WERI-Rb-1 (cell line): ENCODE measurements around the gene ANAPC5.

Experiments used
- DNase-seq: peaks from one replicate; pipeline ENCODE4 v3.0.0-alpha.2; 2020
- H3K27ac ChIP-seq: fragments of 250-450 bp; sonication (Bioruptor Pico); 2 replicates; pipeline ENCODE4 v1.5.1; 2020; ENCODE audit warnings: mild to moderate bottlenecking, moderate library complexity
- H3K27me3 ChIP-seq: fragments of 250-450 bp; sonication (Bioruptor Pico); 2 replicates; pipeline ENCODE4 v1.5.1; 2021; ENCODE audit warnings: mild to moderate bottlenecking, low read depth, moderate library complexity; ENCODE audit not compliant: insufficient read depth, severe bottlenecking
- H3K36me3 ChIP-seq: fragments of 250-450 bp; sonication (Bioruptor Pico); 2 replicates; pipeline ENCODE4 v1.5.1; 2020; ENCODE audit warnings: mild to moderate bottlenecking, moderate library complexity
- H3K4me3 ChIP-seq: 2 replicates; pipeline ENCODE4 v1.5.1; 2011; ENCODE audit warnings: low read depth, mild to moderate bottlenecking, control low read depth, low read length
- H3K9me3 ChIP-seq: fragments of 250-450 bp; sonication (Bioruptor Pico); 2 replicates; pipeline ENCODE4 v1.5.1; 2021; ENCODE audit warnings: mild to moderate bottlenecking, moderate library complexity; ENCODE audit not compliant: severe bottlenecking
- CTCF ChIP-seq: IDR thresholded peaks from 2 replicates; pipeline ENCODE4 v1.5.1; 2011; ENCODE audit warnings: low read depth, mild to moderate bottlenecking, control low read depth, inconsistent platforms, low read length

ANAPC5 gene

GRCh38 chr12:121373755-121374154, 21.5 kb upstream of the ANAPC5 start:
- H3K27ac ChIP-seq: no peak overlapping the region
- no peak for DNase-seq
- no peak overlapping the region for H3K4me3 ChIP-seq
- H3K9me3 ChIP-seq: peaks cover 3% of the 10 kb centered on the region
- H3K36me3 ChIP-seq: no peaks in the 10 kb centered on the region
- H3K27me3 ChIP-seq: no peaks in the 10 kb centered on the region
- TF ChIP-seq CTCF: no peak

DNA sequence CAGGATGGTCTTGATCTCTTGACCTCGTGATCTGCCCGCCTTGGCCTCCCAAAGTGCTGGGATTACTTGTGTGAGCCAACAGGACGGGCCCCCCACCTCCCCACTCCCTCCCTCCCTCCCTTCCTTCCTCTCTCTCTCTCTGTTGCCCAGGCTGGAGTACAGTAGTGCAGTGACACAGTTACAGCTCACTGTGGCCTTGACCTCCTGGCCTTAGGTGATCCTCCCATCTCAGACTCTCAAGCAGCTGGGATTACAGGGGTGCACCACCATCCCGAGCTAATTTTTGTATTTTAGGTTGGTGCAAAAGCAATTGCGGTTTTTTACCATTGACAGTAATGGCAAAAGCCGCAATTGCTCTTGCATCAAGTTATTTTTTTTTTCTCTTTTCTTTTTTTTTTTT, 19.2 kb upstream of the ANAPC5 start:
- peaks cover 3% of the 10 kb centered on the region for H3K9me3 ChIP-seq
- no peak overlapping the region for H3K4me3 ChIP-seq
- no peak for DNase-seq
- TF ChIP-seq CTCF: no peak
- H3K27ac ChIP-seq: no peak overlapping the region
- no peaks in the 10 kb centered on the region for H3K27me3 ChIP-seq
- no peaks in the 10 kb centered on the region for H3K36me3 ChIP-seq

- no peak for DNase-seq
- Histone ChIP-seq H3K9me3 (no peaks in the 10 kb centered on the region), H3K27ac (no peak overlapping the region), H3K4me3 (no peak overlapping the region), H3K27me3 (no peaks in the 10 kb centered on the region), H3K36me3 (no peaks in the 10 kb centered on the region)
- TF ChIP-seq CTCF: no peak
These were observed 13.8 kb upstream of the ANAPC5 start for GRCh38 chr12:121366063-121366459.

DNA sequence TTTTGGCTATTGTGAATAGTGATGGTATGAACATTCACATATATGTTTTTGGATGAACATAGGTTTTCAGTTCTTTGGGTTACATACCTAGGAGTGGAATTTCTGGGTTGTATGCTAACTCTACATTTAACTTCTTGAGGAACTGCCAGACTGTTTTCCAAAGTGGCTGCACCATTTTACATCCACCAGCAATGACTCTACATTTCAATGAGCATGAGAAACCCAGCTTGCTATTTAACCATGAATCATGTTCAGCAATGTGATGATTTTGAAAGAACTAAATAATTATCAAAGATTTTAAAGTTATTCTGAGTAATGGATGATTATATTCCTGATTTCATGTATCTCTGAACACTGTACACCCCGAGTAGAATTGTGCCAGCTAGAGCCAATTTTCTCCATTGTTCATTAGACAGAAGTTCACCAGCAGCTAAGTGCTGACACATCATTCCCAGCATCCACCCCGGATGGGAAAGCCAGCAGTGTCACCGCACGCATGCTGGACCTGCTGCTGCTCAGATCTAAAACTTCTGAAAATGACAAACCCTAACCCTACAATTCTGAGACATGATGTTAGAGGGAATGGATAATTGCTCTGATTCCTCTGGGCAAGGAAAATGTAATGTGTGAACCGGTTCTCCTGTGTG, 13.3 kb upstream of the ANAPC5 start:
- H3K9me3 ChIP-seq: no peaks in the 10 kb centered on the region
- H3K27me3 ChIP-seq: no peaks in the 10 kb centered on the region
- no peaks in the 10 kb centered on the region for H3K36me3 ChIP-seq
- no peak for TF ChIP-seq CTCF
- H3K4me3 ChIP-seq: no peak overlapping the region
- DNase-seq: no peak
- no peak overlapping the region for H3K27ac ChIP-seq

DNA sequence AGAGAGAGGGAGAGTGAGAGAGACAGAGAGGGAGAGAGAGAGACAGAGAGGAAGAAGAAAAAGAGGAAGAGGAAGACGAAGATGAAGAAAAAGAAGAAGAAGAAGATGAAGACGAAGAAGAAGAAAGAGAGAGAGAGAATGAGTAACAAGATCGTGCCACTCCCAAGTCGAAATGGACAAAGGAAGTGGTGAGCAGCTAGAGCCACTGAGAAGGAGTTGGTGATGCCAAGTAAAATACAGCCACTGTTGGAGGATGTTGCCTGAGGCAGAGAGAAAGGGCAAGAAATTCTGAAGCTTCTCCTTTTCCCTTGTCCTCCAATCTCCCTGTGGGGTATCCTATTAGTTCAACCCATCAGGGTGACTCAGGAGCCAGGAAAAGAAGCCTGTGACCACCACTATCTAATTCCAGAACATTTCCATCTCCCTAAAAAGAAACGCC, 12.5 kb upstream of the ANAPC5 start:
- TF ChIP-seq CTCF: no peak

DNA sequence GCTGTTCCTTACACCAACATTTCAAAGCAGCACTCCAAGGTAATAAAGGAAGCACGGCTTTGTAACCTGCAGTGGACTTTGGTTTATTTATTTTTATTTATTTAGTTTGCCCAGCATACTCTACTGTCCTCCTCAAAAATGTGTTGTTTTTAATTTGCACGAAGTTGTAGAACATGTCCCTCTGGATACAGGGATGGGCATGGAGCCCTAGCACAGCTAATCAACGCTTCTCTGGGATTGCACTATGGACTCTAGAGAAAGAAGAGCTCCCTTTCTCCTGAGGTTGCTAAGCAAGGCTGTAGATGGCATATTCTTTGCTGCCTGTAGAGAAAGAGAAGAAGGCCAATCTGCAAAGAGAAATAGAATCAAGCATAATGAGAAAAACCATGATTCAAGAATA, 5.9 kb upstream of the ANAPC5 start:
- DNase-seq: no peak
- Histone ChIP-seq H3K27me3 (no peaks in the 10 kb centered on the region), H3K4me3 (no peak overlapping the region), H3K36me3 (no peaks in the 10 kb centered on the region), H3K27ac (no peak overlapping the region), H3K9me3 (no peaks in the 10 kb centered on the region)
- TF ChIP-seq CTCF: no peak

More for the DNA sequence above, 12.5 kb upstream of the ANAPC5 start:
- Histone ChIP-seq H3K36me3 (no peaks in the 10 kb centered on the region), H3K27ac (no peak overlapping the region), H3K9me3 (no peaks in the 10 kb centered on the region), H3K27me3 (no peaks in the 10 kb centered on the region), H3K4me3 (no peak overlapping the region)
- DNase-seq: no peak
